Stimulated activated CD8-positive, alpha-beta memory T cell treated with anti-CD3 and anti-CD28 coated beads, Interleukin-7, amount 100 ng/mL, for 4 hours (primary cell): ENCODE data around the gene EPHA10.
"Not testable (repeated sequence)": the region's sequence is repeated elsewhere in the genome, so short reads cannot be mapped to it uniquely, and the experiment has no call there.

Source experiments
- DNase-seq, 2 donors: peaks; one replicate each; pipeline ENCODE4 v3.0.0-alpha.2; 2020; ENCODE audit warnings: low read depth in 2 of 2

EPHA10 gene

DNA sequence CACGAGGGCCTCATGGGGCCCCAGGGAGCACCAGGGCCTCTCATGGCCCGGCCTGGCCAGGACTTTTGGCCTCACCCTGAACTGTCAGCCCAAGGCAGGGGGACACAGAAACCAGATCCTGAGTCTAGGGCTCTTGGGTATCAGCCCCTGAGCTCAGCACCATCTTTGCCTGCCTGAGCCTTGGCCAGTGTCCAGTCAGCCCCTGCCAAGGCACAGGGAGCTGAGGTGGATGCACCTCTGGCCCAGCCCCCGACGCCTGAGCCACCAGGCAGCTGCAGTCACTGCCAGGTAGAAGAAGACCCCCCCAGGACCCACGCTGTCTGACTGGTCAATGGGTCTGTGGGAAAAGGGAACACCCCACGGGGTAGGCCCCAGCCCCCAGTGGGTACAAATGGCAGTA, 47.3 kb downstream of the EPHA10 start:
- DNase-seq, result no peak

DNA sequence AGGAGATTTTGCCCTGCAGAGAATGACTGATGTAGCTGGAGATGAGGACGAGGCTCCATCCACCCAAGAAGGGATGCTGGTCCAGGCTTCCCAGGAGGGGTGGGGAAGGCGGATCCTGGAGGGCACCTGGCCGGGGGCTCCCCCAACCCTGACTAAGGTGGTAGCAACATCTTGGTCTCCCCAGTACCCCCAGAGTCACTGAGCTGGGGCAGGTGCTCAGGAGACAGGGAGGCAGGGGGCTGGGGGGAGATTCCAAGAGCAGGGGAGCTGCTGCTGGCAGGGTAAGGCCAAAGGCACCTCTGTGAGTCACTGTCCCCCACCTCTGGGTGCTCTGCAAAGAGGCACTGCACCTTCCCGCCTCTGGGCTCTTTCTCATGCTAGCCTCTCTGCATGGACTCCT, 48.6 kb downstream of the EPHA10 start:
- DNase-seq, result no peak

DNA sequence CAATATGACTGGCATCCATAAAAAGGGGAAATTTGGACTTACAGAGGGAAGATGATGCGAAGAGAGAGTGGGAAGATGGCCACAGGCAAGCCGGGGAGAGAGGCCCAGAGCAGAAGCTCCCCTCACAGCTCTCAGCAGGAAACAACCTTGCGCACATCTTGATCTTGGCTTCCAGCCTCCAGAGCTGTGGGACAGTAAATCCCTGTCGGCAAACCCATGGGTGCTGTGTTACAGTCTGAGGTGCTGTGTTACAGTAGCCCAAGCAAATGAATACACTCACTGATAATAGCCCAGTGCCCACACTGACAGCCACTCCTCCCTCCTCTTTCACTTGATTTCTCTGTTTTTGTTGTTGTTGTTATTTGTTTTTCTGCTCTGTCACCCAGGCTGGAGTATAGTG, 50.2 kb downstream of the EPHA10 start:
- no peak for DNase-seq

- no peak for DNase-seq
Measured at GRCh38 chr1:37714226-37714625, 50.7 kb downstream of the EPHA10 start.

DNA sequence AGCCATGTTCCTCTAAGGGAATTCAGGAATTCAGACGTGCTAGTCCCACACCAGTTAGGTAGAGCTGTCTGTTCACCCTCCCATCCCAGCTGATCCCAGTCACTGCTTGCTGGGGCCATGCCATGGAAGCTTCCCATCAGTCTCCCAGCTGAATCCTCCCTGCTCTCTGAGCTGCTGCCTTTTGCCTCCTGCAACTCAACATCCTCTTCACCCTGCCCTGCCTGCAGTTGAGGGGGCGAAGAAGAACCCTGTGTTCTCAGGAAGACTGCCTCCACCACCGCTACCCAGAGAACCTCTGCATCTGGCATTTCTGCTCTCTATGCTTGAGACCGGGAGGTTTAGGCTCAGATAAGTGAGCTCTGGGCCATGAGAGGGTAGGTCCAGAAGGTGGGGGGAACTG, 56.4 kb downstream of the EPHA10 start:
- DNase-seq, result no peak

DNA sequence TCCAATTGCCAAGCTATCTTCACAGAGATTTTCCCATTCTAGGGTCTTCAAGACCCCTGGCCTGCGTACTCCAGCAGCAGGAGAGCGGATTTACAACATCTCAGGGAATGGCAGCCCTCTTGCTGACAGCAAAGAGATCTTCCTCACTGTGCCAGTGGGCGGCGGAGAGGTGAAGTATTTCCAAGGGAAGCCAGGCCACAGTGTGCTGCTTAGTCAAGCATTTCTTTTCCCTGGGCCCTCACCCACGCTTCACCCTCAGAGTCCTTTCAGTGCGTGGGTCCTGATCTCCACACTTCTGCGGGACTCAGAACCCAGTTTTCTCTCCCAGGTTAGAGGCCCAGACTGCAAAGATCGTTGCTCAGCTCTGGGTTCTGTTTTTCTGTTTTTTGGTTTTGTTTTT, 59.5 kb downstream of the EPHA10 start:
- DNase-seq, result no peak

DNA sequence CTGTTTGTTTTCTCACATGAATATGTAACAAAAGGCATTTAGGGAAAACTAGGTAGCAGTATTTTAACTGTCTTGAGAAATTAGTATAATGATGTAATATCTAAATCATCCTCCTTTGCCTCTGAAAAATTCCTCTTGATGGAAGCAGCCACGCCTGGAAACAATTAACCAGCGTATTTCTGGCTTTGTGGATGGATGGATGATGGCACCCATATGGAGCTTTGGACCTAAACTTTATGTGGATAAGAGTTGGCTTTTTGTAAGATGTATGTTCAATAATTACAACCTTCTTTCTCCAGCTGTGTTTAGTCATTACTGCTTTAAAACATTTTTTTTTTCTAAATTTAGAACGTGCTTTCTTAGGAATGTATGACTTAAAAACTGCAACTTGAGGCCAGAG, 60.0 kb downstream of the EPHA10 start:
- DNase-seq, result no peak

- DNase-seq, result no peak
Measured at GRCh38 chr1:37703061-37703460, 61.9 kb downstream of the EPHA10 start.

- no peak for DNase-seq
Measured at GRCh38 chr1:37701051-37701450, 63.9 kb downstream of the EPHA10 start.

DNA sequence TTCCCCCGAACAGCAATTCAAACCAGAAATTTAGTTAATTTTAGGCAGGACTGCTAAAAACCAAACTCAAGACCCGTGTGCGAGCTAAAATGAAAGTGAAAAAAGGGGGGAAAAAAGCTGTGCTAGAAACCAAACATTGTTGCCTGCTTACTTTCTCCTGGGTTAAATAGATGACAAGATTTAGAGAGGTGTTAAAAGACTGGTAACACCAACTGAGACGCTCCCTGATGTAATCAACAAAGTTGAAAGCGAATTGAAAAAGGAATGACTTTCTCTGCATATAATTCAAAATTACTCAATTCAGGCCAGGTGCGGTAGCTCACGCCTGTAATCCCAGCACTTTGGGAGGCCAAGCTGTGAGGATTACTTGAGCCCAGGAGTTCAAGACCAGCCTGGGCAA, 65.8 kb downstream of the EPHA10 start:
- DNase-seq, result no peak

DNA sequence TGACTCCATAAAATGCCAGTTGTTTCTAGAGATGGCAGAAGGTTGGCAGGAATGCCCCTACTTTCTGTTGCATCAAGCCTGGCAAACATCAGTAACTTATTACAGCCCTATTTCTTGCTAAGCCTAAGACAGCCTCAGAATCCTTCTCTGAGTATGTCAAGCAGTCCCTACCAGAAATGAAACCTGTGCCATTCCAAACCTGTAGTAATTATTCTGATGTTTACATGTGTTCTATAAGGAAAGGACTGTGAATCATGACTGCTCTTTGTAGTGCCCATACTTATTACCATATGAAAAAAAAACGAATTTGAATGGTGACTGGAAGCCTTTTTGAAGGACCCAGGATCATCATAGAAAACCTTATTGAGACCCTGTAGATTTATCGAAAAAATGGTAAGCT, 67.2 kb downstream of the EPHA10 start:
- no peak for DNase-seq

GRCh38 chr1:37697090-37697489, 67.8 kb downstream of the EPHA10 start:
- DNase-seq, result no peak

DNA sequence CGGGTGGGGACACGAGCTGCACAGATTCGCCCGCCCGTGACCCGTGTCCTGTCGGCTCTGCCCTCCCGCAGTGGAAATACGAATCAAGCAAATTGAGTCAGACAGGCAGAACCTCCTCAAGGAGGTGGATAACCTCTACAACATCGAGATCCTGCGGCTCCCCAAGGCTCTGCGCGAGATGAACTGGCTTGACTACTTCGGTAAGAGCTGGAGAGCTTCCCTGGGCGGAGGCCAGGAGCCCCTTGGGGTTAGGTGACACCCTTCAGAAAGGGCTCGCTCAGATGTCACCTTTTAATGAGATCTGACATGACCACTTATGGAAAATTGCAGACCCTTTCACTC, 72.1 kb downstream of the EPHA10 start:
- no peak for DNase-seq

DNA sequence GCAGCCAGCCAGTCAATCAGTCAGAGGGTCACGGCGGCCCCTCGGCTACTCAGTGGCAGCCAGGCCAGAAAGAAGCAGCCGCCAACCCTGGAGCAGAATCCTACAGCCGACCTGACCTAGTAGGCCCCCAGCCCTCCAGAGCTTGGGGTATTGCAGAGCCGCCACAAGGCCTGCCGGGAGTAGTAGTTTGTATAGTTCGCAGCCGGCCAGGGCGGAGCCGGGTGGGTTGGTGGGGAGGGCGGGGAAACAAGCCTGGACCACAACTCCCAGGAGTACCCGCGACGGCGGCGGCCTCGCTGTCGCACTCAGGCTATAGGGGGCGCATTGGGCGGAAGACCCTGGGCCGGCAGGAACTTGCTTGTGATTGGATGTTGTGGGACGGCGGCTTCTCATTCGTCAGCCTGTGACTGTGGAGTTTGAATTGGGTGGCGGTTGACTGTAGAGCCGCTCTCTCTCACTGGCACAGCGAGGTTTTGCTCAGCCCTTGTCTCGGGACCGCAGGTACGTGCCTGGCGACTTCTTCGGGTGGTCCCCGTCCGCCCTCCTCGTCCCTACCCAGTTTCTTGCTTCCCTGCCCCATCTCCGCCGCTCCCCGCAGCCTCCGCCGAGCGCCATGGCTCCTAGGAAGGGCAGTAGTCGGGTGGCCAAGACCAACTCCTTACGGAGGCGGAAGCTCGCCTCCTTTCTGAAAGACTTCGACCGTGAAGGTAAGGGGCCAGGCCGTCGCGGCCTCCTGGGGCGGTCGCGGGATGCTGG, 72.7 kb downstream of the EPHA10 start, which contains the start of gene CDCA8:
Gene CDCA8 (plus strand): TSS at position 439 of the 756 bp plus-strand sequence. CDS start 175 bp downstream, at position 614.
- DNase-seq, result peak; percentile 98

DNA sequence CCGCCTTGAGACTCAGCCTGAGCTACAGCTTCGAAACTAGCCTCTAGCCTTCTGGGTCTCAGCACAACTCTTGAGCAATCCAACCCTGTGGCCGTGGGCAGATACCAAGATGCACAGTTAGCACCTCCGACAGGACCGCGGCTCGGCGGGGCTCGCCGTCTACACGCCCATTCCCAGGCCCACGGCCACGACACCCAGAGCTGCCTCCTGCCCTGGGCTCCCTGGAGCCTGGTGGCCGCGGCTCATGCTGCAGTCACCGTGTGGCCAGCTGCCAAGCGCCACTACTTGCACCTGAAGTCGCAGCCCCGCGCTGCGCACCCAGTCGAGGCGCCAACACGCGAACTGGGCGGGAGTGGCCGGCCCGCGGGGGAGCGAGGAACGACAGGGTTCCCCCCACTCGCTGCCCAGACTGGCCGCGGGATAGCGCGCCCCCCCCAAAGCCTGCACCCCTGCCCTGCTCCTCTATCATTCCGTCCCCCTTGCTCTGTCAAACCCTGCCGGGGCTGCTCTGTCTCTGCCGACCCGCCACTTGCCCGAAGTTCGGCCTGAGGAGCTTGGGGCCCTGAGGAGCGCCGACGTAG, 73.3 kb downstream of the EPHA10 start:
- DNase-seq, result no peak

- DNase-seq, result no peak
Measured at GRCh38 chr1:37688926-37689325, 76.0 kb downstream of the EPHA10 start.

DNA sequence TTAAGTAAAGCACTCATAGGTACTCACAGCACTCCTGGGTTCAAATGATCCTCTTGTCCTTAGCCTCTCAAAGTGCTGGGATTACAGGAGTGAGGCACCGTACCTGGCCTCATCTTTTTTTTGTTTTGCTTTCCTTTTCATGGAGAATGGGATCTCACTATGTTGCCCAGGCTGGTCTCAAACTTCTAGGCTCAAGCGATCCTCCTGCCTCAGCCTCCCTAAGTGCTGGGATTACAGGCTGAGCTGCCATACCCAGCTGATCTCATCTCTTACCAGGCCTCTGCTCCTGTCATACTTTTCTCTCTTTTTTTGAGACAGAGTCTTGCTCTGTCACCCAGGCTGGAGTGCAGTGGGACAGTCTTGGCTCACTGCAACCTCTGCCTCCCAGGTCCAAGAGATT, 77.2 kb downstream of the EPHA10 start:
- DNase-seq, result not testable (repeated sequence)

- DNase-seq, result no peak
Measured at GRCh38 chr1:37685722-37686121, 79.2 kb downstream of the EPHA10 start.

GRCh38 chr1:37684182-37684581, 80.7 kb downstream of the EPHA10 start:
- not testable (repeated sequence) for DNase-seq

DNA sequence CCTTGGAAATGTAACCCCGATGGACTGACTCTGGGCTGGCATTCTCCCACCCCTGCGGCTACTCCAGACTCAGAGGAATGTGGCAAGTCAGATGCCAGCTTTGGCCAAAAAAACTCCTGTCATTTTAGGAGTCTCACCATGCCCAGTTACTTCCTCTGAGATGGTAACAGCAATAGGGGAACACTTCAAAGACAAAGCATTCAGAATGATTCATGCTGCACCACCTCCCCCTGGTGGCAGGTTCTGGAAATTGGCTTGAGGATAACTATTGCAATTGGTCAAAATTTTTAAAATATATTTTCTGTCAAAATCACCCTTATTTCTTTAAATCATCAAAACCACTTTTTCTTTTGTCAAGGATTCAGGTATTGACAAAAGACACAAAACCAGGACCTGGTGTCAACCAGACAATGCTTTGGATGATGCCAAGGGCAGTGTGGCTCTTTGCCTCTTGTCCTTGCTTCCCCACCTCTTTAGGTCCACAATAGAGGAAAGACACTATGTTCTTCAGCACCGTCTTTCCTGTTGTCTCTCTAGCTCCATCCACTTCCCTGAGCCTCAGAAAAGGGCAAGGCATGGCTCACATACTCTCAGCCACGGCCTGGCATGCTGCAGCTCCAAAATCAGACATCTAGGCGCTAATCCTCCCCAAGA, 82.5 kb downstream of the EPHA10 start:
- peak; percentile 52 to 65 for DNase-seq

DNA sequence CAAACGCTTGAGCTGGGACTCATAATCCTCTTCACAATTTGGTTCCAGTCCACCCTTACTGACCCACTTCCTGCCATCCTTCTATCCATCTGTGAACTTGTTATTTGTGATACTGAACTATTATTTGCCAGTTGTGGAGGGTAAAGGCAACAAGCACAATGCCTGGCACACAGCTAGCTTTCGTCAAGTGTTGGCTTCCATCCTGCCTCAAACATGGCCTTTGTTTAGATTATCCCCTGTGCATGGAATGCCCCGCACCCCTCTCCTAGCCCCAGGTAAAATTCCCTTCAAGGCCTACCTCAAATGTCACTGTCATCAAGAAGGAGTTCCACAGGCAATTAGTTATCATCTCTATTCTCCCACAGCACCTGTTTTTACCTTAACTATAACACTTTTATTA, 84.0 kb downstream of the EPHA10 start:
- no peak for DNase-seq

GRCh38 chr1:37677808-37678207, 87.1 kb downstream of the EPHA10 start:
- DNase-seq, result no peak

DNA sequence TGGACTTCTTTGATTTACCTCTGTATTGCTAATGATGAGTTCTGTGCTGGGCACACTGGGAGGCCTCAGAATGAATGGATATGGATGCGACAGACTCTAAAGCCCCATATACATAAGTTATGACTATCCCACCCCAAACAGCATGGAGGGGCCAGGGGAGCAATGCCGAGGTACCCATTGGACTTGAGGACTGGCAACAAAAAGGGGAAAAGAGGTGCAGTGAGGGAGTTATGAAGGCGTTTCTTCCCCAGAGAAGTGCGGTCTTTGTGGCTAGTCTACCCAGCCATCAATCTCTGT, 87.8 kb downstream of the EPHA10 start:
- no peak for DNase-seq
